Chondrocyte (in vitro differentiated cells): Measurements from ENCODE around the gene COIL. TPM values are rescaled to one million over a fixed set of nuclear protein-coding genes. Genes with fewer than 3 reads are reported as not detected.
"Not testable (repeated sequence)": the region's sequence is repeated elsewhere in the genome, so short reads cannot be mapped to it uniquely, and the experiment has no call there.

Experiments used
- DNase-seq: peaks from one replicate; pipeline ENCODE4 v3.0.0; 2021; ENCODE audit warnings: mixed read lengths, low spot score
- H3K27ac Mint-ChIP-seq: one replicate; pipeline ENCODE4 v1.8.0; 2021; ENCODE audit warnings: mild to moderate bottlenecking, moderate library complexity, mixed read lengths; ENCODE audit not compliant: unreplicated experiment
- H3K27me3 Mint-ChIP-seq: 2 replicates; pipeline ENCODE4 v1.8.0; 2021; ENCODE audit warnings: low read depth, mixed read lengths
- H3K36me3 Mint-ChIP-seq: 2 replicates; pipeline ENCODE4 v1.8.0; 2021; ENCODE audit warnings: low read depth, mixed read lengths
- H3K4me1 Mint-ChIP-seq: 2 replicates; pipeline ENCODE4 v1.8.0; 2021; ENCODE audit warnings: low read depth, mild to moderate bottlenecking, mixed read lengths
- H3K4me3 Mint-ChIP-seq: one replicate; pipeline ENCODE4 v1.8.0; 2021; ENCODE audit warnings: mild to moderate bottlenecking, moderate library complexity, mixed read lengths; ENCODE audit not compliant: unreplicated experiment
- H3K9me3 Mint-ChIP-seq: 2 replicates; pipeline ENCODE4 v1.8.0; 2021; ENCODE audit warnings: low read depth, mixed read lengths
- CTCF ChIP-seq: fragments of 200-600 bp; sonication (generic); IDR thresholded peaks from 2 replicates; pipeline ENCODE4 v1.5.0; 2021; ENCODE audit warnings: antibody characterized with exemption, mild to moderate bottlenecking, moderate library complexity
- total RNA-seq: library from RNA; stranded (reverse); gene quantifications from 3 replicates; pipeline ENCODE4 v1.2.1, GENCODE V29; 2021

COIL gene
- total RNA-seq, 1 donor from 2014 or later = 12.2 TPM

DNA sequence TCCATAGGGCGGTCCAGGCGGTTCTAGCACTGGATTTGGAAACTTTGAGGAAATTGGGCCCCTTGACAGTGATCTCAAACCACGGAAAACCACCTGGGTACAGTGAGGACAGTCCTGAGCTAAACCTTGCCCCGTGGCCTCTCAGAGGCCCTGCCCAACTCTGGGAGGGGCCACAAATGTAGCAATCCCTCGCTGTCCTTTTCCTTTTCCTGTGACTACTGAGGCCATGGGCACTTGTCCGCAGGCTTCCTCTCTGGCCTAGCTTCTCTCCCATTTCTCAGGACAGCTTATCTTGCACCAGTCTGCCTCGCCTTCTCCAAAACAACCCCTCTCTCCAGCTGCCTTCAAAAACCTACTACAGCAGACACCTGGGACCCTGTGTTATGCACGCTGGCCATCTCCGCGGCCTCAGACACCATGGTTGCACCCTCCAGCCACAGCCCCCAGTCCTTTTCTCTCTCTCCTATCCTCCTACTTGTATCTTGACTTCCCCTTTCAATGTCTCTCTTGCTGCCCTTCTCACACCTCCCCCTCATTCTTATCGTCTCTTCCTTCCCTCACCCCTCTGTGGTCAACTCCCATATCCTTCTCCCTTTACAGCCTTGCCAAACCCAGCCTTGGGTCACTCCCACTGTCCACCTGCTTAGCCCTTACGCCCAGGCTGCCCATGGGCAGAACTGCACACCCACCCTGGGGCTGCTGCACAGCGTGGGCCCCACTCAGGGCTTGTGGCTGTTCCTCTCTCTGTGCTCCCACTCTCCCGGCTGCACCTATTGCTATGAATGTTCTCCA, 24.7 kb upstream of the COIL start:
- TF ChIP-seq CTCF = no peak
- no peaks in the 10 kb centered on the region for H3K9me3 Mint-ChIP-seq
- no peak overlapping the region for H3K27ac Mint-ChIP-seq
- H3K4me3 Mint-ChIP-seq = no peak overlapping the region
- no peaks in the 10 kb centered on the region for H3K27me3 Mint-ChIP-seq
- no peak for DNase-seq
- no peaks in the 10 kb centered on the region for H3K4me1 Mint-ChIP-seq
- peaks cover 24% of the 10 kb centered on the region for H3K36me3 Mint-ChIP-seq

DNA sequence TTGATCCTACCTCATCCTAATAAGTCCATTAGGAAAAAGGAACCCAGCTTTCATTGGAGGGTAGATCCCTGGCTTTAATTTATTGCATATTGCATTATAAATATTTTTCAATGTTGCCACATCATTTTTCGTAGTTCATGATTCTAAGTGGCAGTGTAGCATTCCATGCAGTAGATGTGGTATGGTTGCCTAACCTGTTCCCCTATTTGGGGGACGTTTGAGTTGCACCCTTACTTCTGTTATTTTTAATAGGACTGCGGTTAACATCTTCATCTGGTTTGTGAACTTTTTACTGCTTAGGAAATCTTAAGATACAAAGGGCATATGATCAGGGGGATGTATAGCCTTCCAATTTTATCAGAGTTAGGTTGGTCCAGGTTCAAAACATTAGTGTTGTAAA, 22.5 kb upstream of the COIL start:
- Mint-ChIP-seq H3K4me1 (peaks cover 11% of the 10 kb centered on the region), H3K4me3 (no peak overlapping the region), H3K36me3 (peaks cover 23% of the 10 kb centered on the region), H3K27me3 (no peaks in the 10 kb centered on the region), H3K27ac (no peak overlapping the region), H3K9me3 (no peaks in the 10 kb centered on the region)
- TF ChIP-seq CTCF = no peak
- DNase-seq = no peak

DNA sequence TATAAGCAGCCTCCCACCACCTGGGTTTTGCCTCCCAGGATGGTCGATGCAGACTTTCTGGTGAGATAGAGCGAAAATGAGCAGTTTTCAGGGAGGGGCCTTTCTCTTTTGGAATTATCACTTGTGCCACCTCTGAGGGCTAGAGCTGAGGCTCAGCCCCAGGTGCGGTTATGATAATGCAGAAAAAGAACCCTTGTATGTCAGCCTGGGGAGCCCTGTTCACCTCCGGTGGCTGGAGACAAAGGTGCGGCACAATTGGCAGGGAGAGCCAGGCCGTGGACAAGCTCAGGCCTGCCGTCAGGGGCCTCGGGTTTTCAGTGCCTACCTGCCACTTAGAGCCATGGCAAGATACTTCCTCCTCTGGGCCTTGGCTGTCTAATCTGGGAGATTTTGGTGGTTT, 21.5 kb upstream of the COIL start:
- peaks cover 15% of the 10 kb centered on the region for H3K36me3 Mint-ChIP-seq
- no peak overlapping the region for H3K27ac Mint-ChIP-seq
- no peak overlapping the region for H3K4me3 Mint-ChIP-seq
- no peaks in the 10 kb centered on the region for H3K9me3 Mint-ChIP-seq
- no peak for TF ChIP-seq CTCF
- H3K27me3 Mint-ChIP-seq = no peaks in the 10 kb centered on the region
- peaks cover 16% of the 10 kb centered on the region for H3K4me1 Mint-ChIP-seq
- no peak for DNase-seq

DNA sequence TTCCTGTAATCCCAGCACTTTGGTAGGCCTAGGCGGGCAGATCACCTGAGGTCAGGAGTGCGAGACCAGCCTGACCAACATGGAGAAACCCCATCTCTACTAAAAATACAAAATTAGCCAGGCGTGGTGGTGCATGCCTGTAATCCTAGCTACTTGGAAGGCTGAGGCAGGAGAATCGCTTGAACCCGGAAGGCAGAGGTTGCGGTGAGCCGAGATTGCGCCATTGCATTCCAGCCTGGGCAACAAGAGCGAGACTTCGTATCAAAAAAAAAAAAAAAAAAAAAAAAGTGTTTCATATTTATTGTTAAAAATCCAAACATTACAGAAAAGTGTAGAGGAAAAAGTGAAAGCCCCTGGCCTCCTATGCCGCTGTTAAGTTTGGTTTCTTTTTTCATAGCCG, 19.7 kb upstream of the COIL start:
- peaks cover 22% of the 10 kb centered on the region for H3K4me1 Mint-ChIP-seq
- not testable (repeated sequence) for H3K4me3 Mint-ChIP-seq, H3K9me3 Mint-ChIP-seq, DNase-seq, H3K27me3 Mint-ChIP-seq, H3K36me3 Mint-ChIP-seq, H3K27ac Mint-ChIP-seq

- H3K36me3 Mint-ChIP-seq = peaks cover 2% of the 10 kb centered on the region
- H3K9me3 Mint-ChIP-seq = no peaks in the 10 kb centered on the region
- H3K27me3 Mint-ChIP-seq = no peaks in the 10 kb centered on the region
- H3K4me3 Mint-ChIP-seq = peak overlapping the region; percentile 91
- TF ChIP-seq CTCF = no peak
- no peak for DNase-seq
- peaks cover 22% of the 10 kb centered on the region for H3K4me1 Mint-ChIP-seq
- H3K27ac Mint-ChIP-seq = peak overlapping the region; percentile 0
These were observed 18.2 kb upstream of the COIL start for GRCh38 chr17:56979091-56979480.
